Endothelial cell of umbilical vein (primary cell): ENCODE data around the gene PFKL. TPM values are rescaled to one million over a fixed set of nuclear protein-coding genes. Genes with fewer than 3 reads are reported as not detected.
A peak's percentile ranks its signal among the peaks of the same experiment; 100 is the strongest.

Experiments
- BruUV-seq: library from RNA; stranded (reverse); fragments of 400-500 nt; replicated peaks from 2 replicates; lab custom pipeline; 2021; lab: Mats Ljungman, UMichigan
- CTCF ChIA-PET: fragments of 300-600, 350-600 bp; sonication (Branson Sonifier 250); formaldehyde crosslinking; loops from one replicate; lab custom pipeline; 2021; ENCODE audit warnings: antibody characterized with exemption, inconsistent platforms; lab: Charles Lee
- POLR2A ChIA-PET: fragments of 300-600, 350-600 bp; sonication (Branson Sonifier 250); formaldehyde crosslinking; loops from one replicate; lab custom pipeline; 2021; ENCODE audit warnings: antibody characterized with exemption, inconsistent platforms; lab: Charles Lee
- DNase-seq: peaks from one replicate; pipeline ENCODE4 v3.0.0-alpha.2; 2011; ENCODE audit warnings: low read depth, low spot score
- FAIRE-seq: peaks from 2 replicates; lab custom pipeline; 2011; peaks lifted over from hg19 to GRCh38; lab: Jason Lieb, UNC
- H2AFZ ChIP-seq: 2 replicates; pipeline ENCODE4 v1.6.0; 2012; ENCODE audit warnings: low read depth, low read length, control low read depth, inconsistent platforms
- H3K27ac ChIP-seq: 2 replicates; pipeline ENCODE4 v1.5.1; 2011; ENCODE audit warnings: low read depth, mild to moderate bottlenecking, control low read depth, low read length, moderate library complexity; ENCODE audit not compliant: insufficient read depth
- H3K27me3 ChIP-seq, 2 experiments: 2 replicates each; pipeline versions ENCODE4 v1.6.0 to v1.6.1; 2011; ENCODE audit warnings: low read length in 2 of 2, mixed read lengths in 1 of 2; ENCODE audit not compliant: control insufficient read depth in 2 of 2, insufficient read depth in 2 of 2
- H3K36me3 ChIP-seq, 2 experiments: 2 replicates in 1 of 2; 3 replicates in 1 of 2; pipeline ENCODE4 v1.5.1; 2011; ENCODE audit warnings: low read length in 2 of 2, mild to moderate bottlenecking in 1 of 2, moderate library complexity in 1 of 2; ENCODE audit not compliant: control insufficient read depth in 2 of 2, insufficient read depth in 2 of 2; ENCODE audit errors: extremely low read depth in 1 of 2
- H3K4me1 ChIP-seq: 3 replicates; pipeline ENCODE4 v1.5.1; 2011; ENCODE audit warnings: mild to moderate bottlenecking, low read length; ENCODE audit not compliant: control insufficient read depth, insufficient read depth; ENCODE audit errors: extremely low read depth
- H3K4me2 ChIP-seq: 2 replicates; pipeline ENCODE4 v1.6.1; 2011; ENCODE audit warnings: low read length, control low read depth, mixed read lengths; ENCODE audit not compliant: insufficient read depth
- H3K4me3 ChIP-seq, 3 experiments: fragments of 200-600 bp in 1 of 3; sonication (generic), shearing (Covaris generic) in 1 of 3; replicated peaks in 1 of 3; 2 replicates each; pipeline ENCODE4 v1.5.1; 2011 to 2016; ENCODE audit warnings: control low read depth in 3 of 3, low read length in 3 of 3, mild to moderate bottlenecking in 2 of 3, inconsistent platforms in 1 of 3, low read depth in 1 of 3, moderate library complexity in 1 of 3; ENCODE audit not compliant: insufficient read depth in 1 of 3
- H3K79me2 ChIP-seq: 2 replicates; pipeline ENCODE4 v1.6.0; 2012; ENCODE audit warnings: low read length, inconsistent platforms; ENCODE audit not compliant: control insufficient read depth, insufficient read depth
- H3K9ac ChIP-seq: replicated peaks from 2 replicates; pipeline ENCODE3; 2011; ENCODE audit warnings: low read length, control low read depth; ENCODE audit not compliant: insufficient read depth; ENCODE audit errors: extremely low read depth
- H3K9me1 ChIP-seq: replicated peaks from 3 replicates; pipeline ENCODE4 v1.6.0; 2011; ENCODE audit warnings: mild to moderate bottlenecking, low read length; ENCODE audit not compliant: control insufficient read depth, insufficient read depth; ENCODE audit errors: extremely low read depth
- H3K9me3 ChIP-seq: replicated peaks from 2 replicates; pipeline ENCODE4 v1.5.1; 2012; ENCODE audit warnings: low read length, inconsistent platforms; ENCODE audit not compliant: control insufficient read depth, insufficient read depth
- H4K20me1 ChIP-seq: replicated peaks from 2 replicates; pipeline ENCODE3; 2011; ENCODE audit warnings: mild to moderate bottlenecking, low read length; ENCODE audit not compliant: control insufficient read depth, insufficient read depth; ENCODE audit errors: extremely low read depth
- CTCF ChIP-seq, 2 donors: IDR thresholded peaks; 1 replicate in 1 of 2; 2 replicates in 1 of 2; pipeline ENCODE4 v1.5.1; 2011; ENCODE audit warnings: low read length in 2 of 2, mild to moderate bottlenecking in 2 of 2, moderate library complexity in 2 of 2, control low read depth in 1 of 2, inconsistent platforms in 1 of 2, low read depth in 1 of 2; ENCODE audit not compliant: insufficient read depth in 1 of 2; ENCODE audit errors: extremely low read depth in 1 of 2
- EZH2 ChIP-seq: IDR thresholded peaks from 2 replicates; pipeline ENCODE4 v1.6.1; 2012; ENCODE audit warnings: borderline replicate concordance, low read depth, mild to moderate bottlenecking, moderate library complexity, low read length, inconsistent platforms; ENCODE audit not compliant: severe bottlenecking
- FOS ChIP-seq: IDR thresholded peaks from 2 replicates; pipeline ENCODE4 v1.6.1; 2011; ENCODE audit warnings: mild to moderate bottlenecking, low read length, moderate library complexity, borderline replicate concordance; ENCODE audit not compliant: insufficient read depth
- GATA2 ChIP-seq: IDR thresholded peaks from 2 replicates; pipeline ENCODE4 v1.7.0; 2011; ENCODE audit warnings: low read depth, mild to moderate bottlenecking, moderate library complexity, mixed read lengths, low read length; ENCODE audit not compliant: insufficient read length, insufficient read depth
- JUN ChIP-seq: IDR thresholded peaks from 2 replicates; pipeline ENCODE4 v1.6.1; 2011; ENCODE audit warnings: borderline replicate concordance, low read depth; ENCODE audit not compliant: insufficient read length, insufficient read depth
- MAX ChIP-seq: IDR thresholded peaks from 2 replicates; pipeline ENCODE4 v1.6.1; 2011; ENCODE audit not compliant: insufficient read depth, insufficient read length
- MYC ChIP-seq: IDR thresholded peaks from one replicate; pipeline ENCODE4 v1.6.1; 2011; ENCODE audit warnings: mild to moderate bottlenecking, low read depth, low read length
- POLR2A ChIP-seq: IDR thresholded peaks from 2 replicates; pipeline ENCODE4 v1.6.1; 2012; ENCODE audit warnings: low read depth, mild to moderate bottlenecking, control low read depth, low read length
- POLR2AphosphoS5 ChIP-seq: IDR thresholded peaks from 2 replicates; pipeline ENCODE4 v1.6.1; 2012; ENCODE audit warnings: low read depth, mild to moderate bottlenecking, control low read depth, low read length, moderate library complexity; ENCODE audit not compliant: insufficient read depth
- dilution Hi-C: fragments of 300-500 bp; cut with MboI; formaldehyde crosslinking; loops from one replicate; pipeline ENCODE4 v1.15.0; 2019; ENCODE audit warnings: low sequenced_read_pairs; ENCODE audit not compliant: extremely low pct_ligation_motif_present
- intact Hi-C: fragments of 100-400 bp; cut with micrococcal nuclease; formaldehyde crosslinking; loops from one replicate; pipeline ENCODE4 v1.10.0; 2022
- polyA plus RNA-seq, 4 experiments: library from polyadenylated mRNA; depleted of rRNA in 3 of 4; stranded (reverse) in 3 of 4; unstranded in 1 of 4; fragments of >200 nt; gene quantifications; 2 replicates each; pipeline versions ENCODE4 v1.2.1 to v1.2.3, GENCODE V29; 2011 to 2012; ENCODE audit warnings: missing spikeins in 1 of 4
- total RNA-seq: library from RNA; stranded (reverse); gene quantifications from 2 replicates; pipeline ENCODE4 v1.2.3, GENCODE V29; 2021

The PFKL gene
- total and polyA plus RNA-seq, 2 donors (not counting 3 experiments of a cell fraction or from before 2014, with no cell fraction given): 137 to 154 TPM

GRCh38 chr21:44299085-44299457 lies 782 bp upstream of the PFKL start:
- peak overlapping the region; percentile 92 for H2AFZ ChIP-seq
- peak overlapping the region; percentile 53 for H3K27ac ChIP-seq
- no peaks in the 10 kb centered on the region for H3K27me3 ChIP-seq
- no peaks in the 10 kb centered on the region for H3K9me3 ChIP-seq
- peaks cover 12% of the 10 kb centered on the region for H3K4me1 ChIP-seq
- H3K9ac ChIP-seq: peak overlapping the region; percentile 54
- H4K20me1 ChIP-seq: no peaks in the 10 kb centered on the region
- TF ChIP-seq EZH2 (no peak), FOS (no peak), CTCF (IDR thresholded peaks at IDR 0.05; ENCODE audit: extremely low read depth in 1 of 2, insufficient read depth in 1 of 2, low read depth in 1 of 2, low read length in 2 of 2) (no peak), MYC (no peak), JUN (no peak), POLR2AphosphoS5 (no peak), POLR2A (no peak), GATA2 (no peak), MAX (no peak)
- peak overlapping the region; percentile 43 to 57 (median 56) for H3K4me3 ChIP-seq
- CTCF ChIA-PET: interaction anchor here (1.2 kb wide), 1 partner anchor 25 kb away, joined by 3 read pairs; no protein-coding TSS in a partner anchor
- intact Hi-C loops (no loop called here), dilution Hi-C loops (no loop called here)
- no TSS peak for BruUV-seq
- DNase-seq (peak; percentile 11), FAIRE-seq (no peak)
- no peaks in the 10 kb centered on the region for H3K36me3 ChIP-seq
- H3K79me2 ChIP-seq: peaks cover 27% of the 10 kb centered on the region
- H3K9me1 ChIP-seq: no peaks in the 10 kb centered on the region
- H3K4me2 ChIP-seq: peak overlapping the region; percentile 65
- POLR2A ChIA-PET: no interaction called here
